SK-N-SH treated with all-trans-retinoic acid at 6 μM for 48 hours (cell line): ENCODE data around the gene HELZ2.

Source experiments
- ARNTL ChIP-seq: fragments of 450-650 bp; formaldehyde crosslinking; IDR thresholded peaks from 2 replicates; pipeline ENCODE4 v1.5.0; 2020; ENCODE audit warnings: low read depth, mild to moderate bottlenecking, moderate library complexity, borderline replicate concordance
- CSDC2 ChIP-seq: fragments of 250-450 bp; sonication (Bioruptor Pico); IDR thresholded peaks from 2 replicates; pipeline ENCODE4 v1.5.0; 2020; ENCODE audit warnings: mild to moderate bottlenecking, moderate library complexity
- ZFP30 ChIP-seq: fragments of 450-650 bp; formaldehyde crosslinking; IDR thresholded peaks from 2 replicates; pipeline ENCODE4 v1.5.0; 2022; ENCODE audit warnings: mild to moderate bottlenecking, moderate library complexity
- TF ChIP-seq, protein P1 (sequence below): fragments of 250-450 bp; sonication (Bioruptor Pico); IDR thresholded peaks from 2 replicates; pipeline ENCODE4 v1.5.1; 2020; ENCODE audit warnings: low read depth, mild to moderate bottlenecking, moderate library complexity
- TF ChIP-seq, protein P2 (sequence below): fragments of 250-450 bp; sonication (Bioruptor Pico); IDR thresholded peaks from 2 replicates; pipeline ENCODE4 v1.8.0; 2021; ENCODE audit warnings: low read depth, mild to moderate bottlenecking, moderate library complexity, borderline replicate concordance

DNA sequence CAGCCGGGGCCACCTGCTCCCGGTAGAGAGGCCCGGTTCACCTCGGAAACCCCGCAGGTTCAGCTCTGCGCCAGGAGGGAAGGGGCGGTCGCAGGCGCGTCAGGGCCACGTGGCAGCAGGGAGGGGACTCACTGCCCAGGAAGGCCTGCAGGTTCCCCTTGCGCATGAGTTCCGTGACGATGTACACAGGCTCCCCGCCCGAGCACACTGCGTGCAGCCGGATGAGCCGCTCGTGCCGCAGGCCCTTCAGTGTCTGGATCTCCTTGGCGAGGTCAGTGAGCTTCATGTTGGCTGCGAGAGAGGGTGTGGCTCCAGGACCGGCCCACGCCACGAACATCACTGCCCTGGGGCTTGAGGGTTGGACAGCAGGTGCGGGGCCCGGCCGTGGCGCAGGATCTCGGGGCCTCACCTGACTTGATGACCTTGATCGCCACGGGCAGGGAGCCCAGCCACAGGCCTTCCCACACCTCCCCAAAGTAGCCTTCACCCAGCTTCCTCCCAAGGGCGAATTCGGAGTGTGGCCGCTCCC is 31.9 kb downstream of the HELZ2 start:
- TF ChIP-seq, protein P1, sequence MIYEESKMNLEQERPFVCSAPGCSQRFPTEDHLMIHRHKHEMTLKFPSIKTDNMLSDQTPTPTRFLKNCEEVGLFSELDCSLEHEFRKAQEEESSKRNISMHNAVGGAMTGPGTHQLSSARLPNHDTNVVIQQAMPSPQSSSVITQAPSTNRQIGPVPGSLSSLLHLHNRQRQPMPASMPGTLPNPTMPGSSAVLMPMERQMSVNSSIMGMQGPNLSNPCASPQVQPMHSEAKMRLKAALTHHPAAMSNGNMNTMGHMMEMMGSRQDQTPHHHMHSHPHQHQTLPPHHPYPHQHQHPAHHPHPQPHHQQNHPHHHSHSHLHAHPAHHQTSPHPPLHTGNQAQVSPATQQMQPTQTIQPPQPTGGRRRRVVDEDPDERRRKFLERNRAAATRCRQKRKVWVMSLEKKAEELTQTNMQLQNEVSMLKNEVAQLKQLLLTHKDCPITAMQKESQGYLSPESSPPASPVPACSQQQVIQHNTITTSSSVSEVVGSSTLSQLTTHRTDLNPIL (CRISPR knock-in tag) = no peak
- TF ChIP-seq ZFP30 (CRISPR knock-in tag) (no peak), ARNTL (no peak), CSDC2 (no peak)
- TF ChIP-seq, protein P2, sequence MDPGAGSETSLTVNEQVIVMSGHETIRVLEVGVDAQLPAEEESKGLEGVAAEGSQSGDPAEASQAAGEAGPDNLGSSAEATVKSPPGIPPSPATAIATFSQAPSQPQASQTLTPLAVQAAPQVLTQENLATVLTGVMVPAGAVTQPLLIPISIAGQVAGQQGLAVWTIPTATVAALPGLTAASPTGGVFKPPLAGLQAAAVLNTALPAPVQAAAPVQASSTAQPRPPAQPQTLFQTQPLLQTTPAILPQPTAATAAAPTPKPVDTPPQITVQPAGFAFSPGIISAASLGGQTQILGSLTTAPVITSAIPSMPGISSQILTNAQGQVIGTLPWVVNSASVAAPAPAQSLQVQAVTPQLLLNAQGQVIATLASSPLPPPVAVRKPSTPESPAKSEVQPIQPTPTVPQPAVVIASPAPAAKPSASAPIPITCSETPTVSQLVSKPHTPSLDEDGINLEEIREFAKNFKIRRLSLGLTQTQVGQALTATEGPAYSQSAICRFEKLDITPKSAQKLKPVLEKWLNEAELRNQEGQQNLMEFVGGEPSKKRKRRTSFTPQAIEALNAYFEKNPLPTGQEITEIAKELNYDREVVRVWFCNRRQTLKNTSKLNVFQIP (CRISPR knock-in tag) = no peak
